Peyer's patch (tissue), 4 donors: Measurements from ENCODE around the gene NOL11.
A peak's percentile ranks its signal among the peaks of the same experiment; 100 is the strongest.

ENCODE experiments used
- POLR2A ChIP-seq, 2 donors: fragments of 450-650 bp; IDR thresholded peaks; one replicate each; pipeline ENCODE4 v1.5.1; 2017; ENCODE audit warnings: antibody characterized with exemption in 2 of 2, mild to moderate bottlenecking in 2 of 2, moderate library complexity in 2 of 2
- TF ChIP-seq, protein P1 (sequence below), 6 experiments: fragments of 450-650 bp in 4 of 6; fragments of 200-600 bp in 2 of 6; sonication (generic) in 1 of 6; IDR thresholded peaks; one replicate each; pipeline ENCODE4 v1.5.1; 2017 to 2019; ENCODE audit warnings: antibody characterized with exemption in 6 of 6, mild to moderate bottlenecking in 3 of 6, moderate library complexity in 1 of 6

DNA sequence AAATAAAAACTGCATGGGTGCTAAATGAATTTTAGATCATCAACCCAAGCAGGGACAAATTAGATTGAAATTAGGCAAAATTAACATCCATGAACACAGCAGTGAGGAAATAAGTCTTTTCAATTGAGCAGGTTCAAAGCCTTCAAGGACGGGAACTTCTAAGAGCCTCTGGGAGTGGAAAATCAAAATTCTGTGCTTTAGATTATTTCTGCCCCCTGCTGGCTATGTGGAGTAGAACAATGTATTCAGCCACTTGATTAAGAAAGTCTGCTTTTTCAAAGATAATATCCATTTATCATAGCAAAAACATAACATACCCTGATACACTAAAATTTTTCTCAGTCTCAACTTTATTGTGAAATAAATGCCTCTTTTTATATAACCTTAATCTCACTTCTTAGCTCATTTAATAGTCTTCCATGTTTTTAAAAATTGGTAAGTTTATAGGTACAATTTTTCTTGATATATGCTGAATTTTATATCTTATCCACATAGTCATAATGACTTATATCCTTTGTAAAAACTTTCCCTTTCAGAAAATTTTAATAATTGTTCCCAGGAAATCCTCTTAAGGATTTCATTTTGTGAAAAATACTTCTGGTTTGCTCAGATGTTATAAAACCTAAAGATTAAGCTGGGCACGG is 28.1 kb upstream of the NOL11 start:
- TF ChIP-seq, protein P1, sequence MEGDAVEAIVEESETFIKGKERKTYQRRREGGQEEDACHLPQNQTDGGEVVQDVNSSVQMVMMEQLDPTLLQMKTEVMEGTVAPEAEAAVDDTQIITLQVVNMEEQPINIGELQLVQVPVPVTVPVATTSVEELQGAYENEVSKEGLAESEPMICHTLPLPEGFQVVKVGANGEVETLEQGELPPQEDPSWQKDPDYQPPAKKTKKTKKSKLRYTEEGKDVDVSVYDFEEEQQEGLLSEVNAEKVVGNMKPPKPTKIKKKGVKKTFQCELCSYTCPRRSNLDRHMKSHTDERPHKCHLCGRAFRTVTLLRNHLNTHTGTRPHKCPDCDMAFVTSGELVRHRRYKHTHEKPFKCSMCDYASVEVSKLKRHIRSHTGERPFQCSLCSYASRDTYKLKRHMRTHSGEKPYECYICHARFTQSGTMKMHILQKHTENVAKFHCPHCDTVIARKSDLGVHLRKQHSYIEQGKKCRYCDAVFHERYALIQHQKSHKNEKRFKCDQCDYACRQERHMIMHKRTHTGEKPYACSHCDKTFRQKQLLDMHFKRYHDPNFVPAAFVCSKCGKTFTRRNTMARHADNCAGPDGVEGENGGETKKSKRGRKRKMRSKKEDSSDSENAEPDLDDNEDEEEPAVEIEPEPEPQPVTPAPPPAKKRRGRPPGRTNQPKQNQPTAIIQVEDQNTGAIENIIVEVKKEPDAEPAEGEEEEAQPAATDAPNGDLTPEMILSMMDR (IDR thresholded peaks at IDR 0.05), result peak; percentile 61 to 93 (median 81)
- TF ChIP-seq POLR2A (IDR thresholded peaks at IDR 0.05), result no peak
